ENCODE results near the gene EEF1AKMT2. TPM values are rescaled to one million over a fixed set of nuclear protein-coding genes. Genes with fewer than 3 reads are reported as not detected.

The EEF1AKMT2 gene
- total RNA-seq, 1 experiment from 2014 or later: 18.4 TPM

GRCh38 chr10:124708246-124708779 is 83.4 kb downstream of the EEF1AKMT2 start:
- POLR2A ChIA-PET (ENCODE audit: unreplicated experiment): interaction anchor here (0.6 to 0.7 kb wide), 2 partner anchors 14 to 18 kb away, joined by 4 to 8 read pairs; no protein-coding TSS in a partner anchor
- Histone ChIP-seq H3F3A (ENCODE audit: insufficient read depth, low read depth) (no peaks in the 10 kb centered on the region), H3K27ac (no peak overlapping the region), H2AFZ (no peak overlapping the region), H3K9me3 (ENCODE audit: insufficient read depth, low read depth) (no peaks in the 10 kb centered on the region), H3K36me3 (ENCODE audit: low read depth) (no peaks in the 10 kb centered on the region), H3K4me1 (replicated peaks; ENCODE audit: insufficient read depth) (no peaks in the 10 kb centered on the region), H3K9me2 (ENCODE audit: insufficient read depth) (no peaks in the 10 kb centered on the region), H3K27me3 (ENCODE audit: insufficient read depth, low read depth) (no peaks in the 10 kb centered on the region), H4K20me1 (ENCODE audit: insufficient read depth) (no peaks in the 10 kb centered on the region), H3K4me3 (no peak overlapping the region), H3K4me2 (no peak overlapping the region), H3K79me2 (ENCODE audit: low read depth) (no peaks in the 10 kb centered on the region)
- no peak for TF ChIP-seq EZH2 (IDR thresholded peaks at IDR 0.05; ENCODE audit: low read depth)
- no peak for TF ChIP-seq CTCF (conservative IDR thresholded peaks at IDR 0.05)
- BruUV-seq (replicated peaks): no TSS peak
- intact Hi-C loops (cut with micrococcal nuclease; ENCODE audit: unreplicated experiment): no loop called here
- CTCF ChIA-PET: no interaction called here
- no peak for DNase-seq

Other genes with a start within 250 kb of the EEF1AKMT2 start
- 9.0 and 9.8 TPM in 2 replicates for gene FAM53B, start 47.5 kb downstream of the EEF1AKMT2 start, total RNA-seq (2021)
- 6.2 and 7.8 TPM in 2 replicates for gene ABRAXAS2, start 9.9 kb upstream of the EEF1AKMT2 start, total RNA-seq (2021)
- 9.9 and 10.9 TPM in 2 replicates for gene ZRANB1, start 150.2 kb upstream of the EEF1AKMT2 start, total RNA-seq (2021)

Measured in PC-9 (cell line).